Parathyroid adenoma (tissue), 2 donors: Measurements from ENCODE around the gene TMEM125.

Experiments used
- H2AFZ ChIP-seq: fragments of 300-600 bp; sonication (generic); one replicate; pipeline ENCODE4 v1.7.0; 2017; ENCODE audit warnings: antibody characterized with exemption, mild to moderate bottlenecking
- H3K27ac ChIP-seq: fragments of 300-600 bp; sonication (generic); one replicate; pipeline ENCODE4 v1.7.0; 2017
- H3K27me3 ChIP-seq: fragments of 300-600 bp; sonication (generic); one replicate; pipeline ENCODE4 v1.7.0; 2017; ENCODE audit warnings: low read length; ENCODE audit not compliant: control insufficient read depth, insufficient read depth
- H3K36me3 ChIP-seq: fragments of 300-600 bp; sonication (generic); one replicate; pipeline ENCODE4 v1.7.0; 2017; ENCODE audit warnings: low read length; ENCODE audit not compliant: control insufficient read depth, insufficient read depth
- H3K4me1 ChIP-seq: fragments of 300-600 bp; sonication (generic); one replicate; pipeline ENCODE4 v1.7.0; 2017; ENCODE audit warnings: control low read depth
- H3K4me2 ChIP-seq: fragments of 300-600 bp; sonication (generic); one replicate; pipeline ENCODE4 v1.7.0; 2017; ENCODE audit warnings: low read length
- H3K4me3 ChIP-seq: fragments of 300-600 bp; sonication (generic); one replicate; pipeline ENCODE4 v1.7.0; 2017; ENCODE audit warnings: low read depth, low read length
- H3K79me2 ChIP-seq: fragments of 300-600 bp; sonication (generic); one replicate; pipeline ENCODE4 v1.7.0; 2017; ENCODE audit warnings: control low read depth
- H3K9ac ChIP-seq: fragments of 300-600 bp; sonication (generic); one replicate; pipeline ENCODE4 v1.7.0; 2017; ENCODE audit warnings: mild to moderate bottlenecking
- H3K9me3 ChIP-seq: fragments of 300-600 bp; sonication (generic); one replicate; pipeline ENCODE4 v1.7.0; 2017; ENCODE audit warnings: low read length; ENCODE audit not compliant: control insufficient read depth
- CTCF ChIP-seq: fragments of 300-600 bp; sonication (generic); IDR thresholded peaks from one replicate; pipeline ENCODE4 v1.7.0; 2017; ENCODE audit warnings: antibody characterized with exemption, mild to moderate bottlenecking
- donor health status: primary hyperparathyroidism.

The TMEM125 gene

DNA sequence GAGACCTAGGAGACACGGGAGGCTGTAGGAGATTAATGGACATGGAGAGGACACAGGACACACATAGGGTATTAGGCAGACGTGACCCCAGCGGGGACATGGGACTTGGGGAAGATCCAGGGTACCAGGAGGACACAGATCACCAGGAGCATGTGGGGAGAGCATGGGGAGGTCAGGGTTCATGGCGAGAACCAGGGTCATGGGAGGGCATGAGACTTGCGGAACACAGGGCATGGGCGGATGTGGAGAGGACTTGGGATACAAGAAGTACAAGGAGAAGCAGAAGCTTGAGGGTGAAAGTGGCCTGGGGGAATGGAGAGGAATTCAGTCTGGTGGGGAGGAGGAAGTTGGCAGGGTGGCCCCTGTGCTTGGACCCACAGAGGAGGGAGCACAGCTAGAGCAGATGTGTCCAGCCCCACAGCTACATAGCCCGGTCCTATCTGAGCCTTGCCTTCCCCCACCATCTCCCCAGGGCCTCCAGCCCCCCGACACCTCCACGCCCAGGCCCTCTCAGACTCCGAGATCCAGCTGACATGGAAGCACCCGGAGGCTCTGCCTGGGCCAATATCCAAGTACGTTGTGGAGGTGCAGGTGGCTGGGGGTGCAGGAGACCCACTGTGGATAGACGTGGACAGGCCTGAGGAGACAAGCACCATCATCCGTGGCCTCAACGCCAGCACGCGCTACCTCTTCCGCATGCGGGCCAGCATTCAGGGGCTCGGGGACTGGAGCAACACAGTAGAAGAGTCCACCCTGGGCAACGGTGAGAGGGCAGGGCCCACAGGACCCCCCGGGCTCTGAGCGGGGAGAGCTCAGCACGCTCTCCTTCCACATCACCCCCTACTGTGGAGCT, 43.1 kb downstream of the TMEM125 start:
- H3K36me3 ChIP-seq, result no peaks in the 10 kb centered on the region

DNA sequence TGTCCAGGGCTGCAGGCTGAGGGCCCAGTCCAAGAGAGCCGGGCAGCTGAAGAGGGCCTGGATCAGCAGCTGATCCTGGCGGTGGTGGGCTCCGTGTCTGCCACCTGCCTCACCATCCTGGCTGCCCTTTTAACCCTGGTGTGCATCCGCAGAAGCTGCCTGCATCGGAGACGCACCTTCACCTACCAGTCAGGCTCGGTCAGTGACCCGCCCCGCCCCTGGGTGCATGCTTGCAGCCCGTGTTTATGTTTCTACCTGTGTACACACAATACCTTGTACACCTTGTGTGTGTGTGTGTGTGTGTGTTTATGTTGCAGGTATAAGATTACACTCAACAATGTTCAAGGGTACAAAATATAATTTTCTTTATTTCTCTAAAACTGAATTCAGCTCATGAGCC, 44.0 kb downstream of the TMEM125 start:
- no peak for TF ChIP-seq CTCF
- Histone ChIP-seq H3K27ac (no peak overlapping the region), H3K4me3 (no peak overlapping the region), H3K36me3 (no peaks in the 10 kb centered on the region), H3K9ac (no peak overlapping the region), H3K9me3 (no peaks in the 10 kb centered on the region), H2AFZ (no peak overlapping the region), H3K4me2 (no peak overlapping the region), H3K79me2 (no peaks in the 10 kb centered on the region), H3K27me3 (no peaks in the 10 kb centered on the region), H3K4me1 (peaks cover 2% of the 10 kb centered on the region)

More for the DNA sequence above, 43.1 kb downstream of the TMEM125 start:
- no peak overlapping the region for H3K4me2 ChIP-seq
- peaks cover 2% of the 10 kb centered on the region for H3K4me1 ChIP-seq
- no peaks in the 10 kb centered on the region for H3K79me2 ChIP-seq
- H3K9me3 ChIP-seq, result no peaks in the 10 kb centered on the region
- no peak overlapping the region for H3K9ac ChIP-seq
- no peak overlapping the region for H2AFZ ChIP-seq
- TF ChIP-seq CTCF, result no peak
- H3K27me3 ChIP-seq, result no peaks in the 10 kb centered on the region
- no peak overlapping the region for H3K4me3 ChIP-seq
- H3K27ac ChIP-seq, result no peak overlapping the region

DNA sequence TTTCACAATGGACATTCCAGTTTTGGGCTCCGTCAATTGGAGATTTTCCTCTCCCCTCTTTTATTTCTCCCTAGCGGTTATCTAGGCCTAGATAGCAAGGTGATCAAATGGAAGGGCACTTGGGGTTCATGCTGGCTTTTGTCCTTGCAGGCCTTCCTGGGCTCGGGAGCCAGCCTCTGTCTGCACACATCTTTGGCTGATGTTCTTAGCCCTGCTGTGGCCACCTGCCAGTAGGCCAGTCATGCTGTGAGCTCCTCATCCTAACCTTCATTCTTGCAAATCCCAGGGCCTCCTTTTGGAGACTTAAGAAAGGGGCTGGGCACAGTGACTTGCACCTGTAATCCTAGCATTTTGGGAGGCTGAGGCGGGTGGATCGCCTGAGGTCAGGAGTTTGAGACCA, 44.5 kb downstream of the TMEM125 start:
- H3K79me2 ChIP-seq, result no peaks in the 10 kb centered on the region
- no peak overlapping the region for H3K27ac ChIP-seq
- H3K4me3 ChIP-seq, result no peak overlapping the region
- no peak overlapping the region for H2AFZ ChIP-seq
- H3K36me3 ChIP-seq, result no peaks in the 10 kb centered on the region
- no peak for TF ChIP-seq CTCF
- no peak overlapping the region for H3K4me2 ChIP-seq
- peaks cover 2% of the 10 kb centered on the region for H3K4me1 ChIP-seq
- no peaks in the 10 kb centered on the region for H3K27me3 ChIP-seq
- no peak overlapping the region for H3K9ac ChIP-seq
- H3K9me3 ChIP-seq, result no peaks in the 10 kb centered on the region

DNA sequence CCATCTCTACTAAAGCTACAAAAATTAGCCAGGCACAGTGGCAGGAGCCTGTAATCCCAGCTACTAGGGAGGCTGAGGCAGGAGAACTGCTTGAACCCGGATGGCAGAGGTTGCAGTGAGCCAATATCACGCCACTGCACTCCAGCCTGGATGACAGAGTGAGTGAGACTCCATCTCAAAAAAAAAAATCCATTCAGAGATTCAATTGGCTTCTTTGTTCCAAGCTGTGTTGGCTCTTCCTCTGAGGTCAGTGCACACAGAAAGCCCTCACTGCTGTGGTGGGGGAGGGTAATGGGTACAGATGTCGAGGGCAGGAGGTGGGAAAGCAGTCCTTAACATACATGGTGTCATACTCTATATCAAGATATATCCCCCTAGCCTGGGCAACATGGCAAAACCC, 45.7 kb downstream of the TMEM125 start:
- Histone ChIP-seq H3K4me1 (peaks cover 2% of the 10 kb centered on the region), H3K9ac (no peak overlapping the region), H3K36me3 (no peaks in the 10 kb centered on the region), H3K27me3 (no peaks in the 10 kb centered on the region), H3K79me2 (no peaks in the 10 kb centered on the region), H3K27ac (no peak overlapping the region), H2AFZ (no peak overlapping the region), H3K4me3 (no peak overlapping the region), H3K4me2 (no peak overlapping the region), H3K9me3 (no peaks in the 10 kb centered on the region)
- TF ChIP-seq CTCF, result no peak
